ENCODE measurements around the gene MAPK6. TPM values are rescaled to one million over a fixed set of nuclear protein-coding genes. Genes with fewer than 3 reads are reported as not detected.

The MAPK6 gene
- polyA plus RNA-seq, 10 donors, result 23.6 to 35.0 (median 29.0) TPM

GRCh38 chr15:52101542-52102323 lies 82.7 kb downstream of the MAPK6 start:
- no peak for DNase-seq

DNA sequence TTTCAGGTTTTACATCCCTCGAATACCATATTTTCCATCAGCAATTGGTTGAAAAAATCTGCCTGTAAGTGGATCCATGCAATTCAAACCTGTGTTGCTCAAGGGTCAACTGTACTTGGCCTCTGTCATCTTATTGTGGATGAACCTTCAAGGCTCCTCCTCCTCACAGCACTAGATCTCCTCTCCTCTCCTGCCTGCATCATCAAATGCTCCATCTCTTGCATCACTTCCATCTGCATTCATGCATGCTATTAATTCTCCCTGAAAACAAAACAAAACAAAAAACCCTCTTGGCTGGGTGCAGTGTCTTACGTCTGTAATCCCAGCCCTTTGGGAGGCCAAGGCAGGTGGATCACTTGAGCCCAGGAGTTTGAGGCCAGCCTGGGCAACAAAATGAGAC lies 83.4 kb downstream of the MAPK6 start:
- peak in 1 of 3 donors; percentile 33 for DNase-seq

GRCh38 chr15:52103217-52104207 lies 84.5 kb downstream of the MAPK6 start:
- peak; percentile 51 to 85 (median 68) for DNase-seq

GRCh38 chr15:52104532-52105004 lies 85.5 kb downstream of the MAPK6 start:
- DNase-seq, result no peak

DNA sequence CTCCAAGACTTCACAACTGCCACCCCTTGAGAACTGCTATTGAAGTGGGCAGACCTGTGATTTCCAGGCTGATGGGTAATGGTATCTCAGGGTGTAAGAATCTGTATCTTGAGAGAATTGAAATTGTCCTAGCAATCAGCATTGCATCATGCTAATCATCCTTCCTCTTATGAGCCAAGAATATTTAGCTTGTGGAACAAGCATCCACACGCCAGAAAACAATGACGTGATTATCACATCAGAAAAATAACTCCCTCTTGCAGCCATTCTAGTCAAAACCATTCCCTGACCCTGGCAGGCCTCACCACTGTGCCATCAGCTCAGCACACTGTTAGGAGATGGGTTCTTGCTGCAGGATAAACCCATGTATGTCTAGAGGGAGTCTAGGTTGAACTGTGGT lies 86.8 kb downstream of the MAPK6 start:
- no peak for DNase-seq

- no peak for DNase-seq
Measured at GRCh38 chr15:52106641-52107040, 87.6 kb downstream of the MAPK6 start.

- no peak for DNase-seq
Measured at GRCh38 chr15:52107238-52107637, 88.2 kb downstream of the MAPK6 start.

GRCh38 chr15:52109559-52110451 lies 90.8 kb downstream of the MAPK6 start:
- no peak for DNase-seq

DNA sequence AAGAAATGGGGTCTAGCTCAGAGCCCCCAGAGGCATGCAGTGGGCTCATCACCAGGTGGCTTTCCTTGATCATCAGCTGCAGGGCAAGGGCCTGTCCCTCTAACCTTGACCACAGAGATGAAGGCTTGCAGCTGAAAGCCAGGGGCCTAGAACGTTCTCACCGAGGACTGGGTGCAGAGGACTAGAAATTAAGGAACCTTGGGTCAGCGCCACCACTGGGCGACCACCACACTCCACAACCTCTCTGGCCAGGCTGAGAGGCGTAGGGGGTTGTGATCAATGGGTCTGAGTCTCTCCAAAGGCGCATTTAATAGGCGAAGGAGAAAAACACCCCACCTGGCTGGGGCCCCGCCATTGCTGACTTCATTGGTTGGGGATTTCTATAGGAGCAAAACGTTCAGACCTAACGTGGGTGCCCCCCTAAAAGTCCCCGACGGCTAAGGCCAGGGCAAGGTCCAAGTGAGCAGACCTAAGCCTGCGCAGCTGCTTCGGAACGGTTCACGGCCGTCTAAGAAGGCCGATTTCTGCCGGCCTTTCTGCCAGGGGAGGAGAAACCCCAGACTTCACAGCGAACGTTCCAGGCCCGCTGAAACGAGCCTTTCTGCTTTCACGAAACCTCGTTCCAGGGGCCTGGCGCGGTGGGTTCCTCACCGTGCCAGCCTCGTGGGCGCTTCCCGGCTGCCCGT lies 92.6 kb downstream of the MAPK6 start:
- DNase-seq, result no peak

DNA sequence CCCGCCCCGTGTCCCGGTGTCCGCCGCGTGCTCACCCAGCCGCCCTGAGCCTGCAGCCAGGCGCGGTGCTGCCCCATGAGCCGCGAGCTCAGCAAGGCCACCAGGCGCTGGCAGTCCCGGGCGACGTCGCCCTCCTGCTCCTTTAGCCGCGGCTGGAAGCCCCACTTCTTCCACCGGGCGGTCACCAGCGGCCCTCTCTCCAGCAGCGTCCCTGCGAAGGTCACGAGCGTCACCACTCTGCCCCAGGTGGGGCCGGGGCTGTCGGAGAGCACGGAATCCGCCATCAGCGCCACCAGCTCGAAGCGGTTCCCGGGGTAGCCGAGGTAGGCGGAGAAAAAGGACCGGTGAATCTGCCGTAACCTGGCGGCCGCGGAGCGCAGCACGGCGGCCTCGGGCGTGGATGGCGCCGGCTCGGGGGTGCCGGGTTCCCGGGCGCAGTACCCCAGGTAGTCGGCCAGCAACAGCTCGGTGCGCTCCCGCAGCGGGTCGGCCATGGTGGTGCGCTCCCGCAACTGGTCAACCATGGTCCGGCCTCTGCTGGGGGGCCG lies 93.3 kb downstream of the MAPK6 start:
- DNase-seq, result peak in 1 of 3 donors; percentile 65

- DNase-seq, result no peak
Measured at GRCh38 chr15:52113235-52113634, 94.2 kb downstream of the MAPK6 start.

DNA sequence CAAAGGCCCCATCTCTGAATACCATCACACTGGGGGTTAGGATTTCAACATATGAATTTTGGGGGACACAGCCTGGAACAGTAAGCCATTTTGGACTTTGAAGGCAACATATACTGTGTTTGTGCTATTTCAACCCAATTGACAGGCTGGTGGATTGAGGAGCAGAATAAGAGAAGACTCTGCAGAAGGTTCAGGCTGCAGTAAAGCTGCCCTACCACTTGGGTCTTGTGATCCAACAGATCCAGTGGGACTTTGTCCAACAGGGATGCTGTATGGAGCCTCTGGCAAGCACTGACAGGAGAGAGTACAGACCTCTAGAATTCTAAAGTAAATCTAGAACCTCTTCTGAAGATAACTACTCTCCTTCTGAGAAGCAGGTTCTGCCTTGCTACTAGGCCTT lies 94.7 kb downstream of the MAPK6 start:
- DNase-seq, result no peak

GRCh38 chr15:52114261-52115055 lies 95.4 kb downstream of the MAPK6 start:
- DNase-seq, result peak; percentile 33 to 67 (median 39)

DNA sequence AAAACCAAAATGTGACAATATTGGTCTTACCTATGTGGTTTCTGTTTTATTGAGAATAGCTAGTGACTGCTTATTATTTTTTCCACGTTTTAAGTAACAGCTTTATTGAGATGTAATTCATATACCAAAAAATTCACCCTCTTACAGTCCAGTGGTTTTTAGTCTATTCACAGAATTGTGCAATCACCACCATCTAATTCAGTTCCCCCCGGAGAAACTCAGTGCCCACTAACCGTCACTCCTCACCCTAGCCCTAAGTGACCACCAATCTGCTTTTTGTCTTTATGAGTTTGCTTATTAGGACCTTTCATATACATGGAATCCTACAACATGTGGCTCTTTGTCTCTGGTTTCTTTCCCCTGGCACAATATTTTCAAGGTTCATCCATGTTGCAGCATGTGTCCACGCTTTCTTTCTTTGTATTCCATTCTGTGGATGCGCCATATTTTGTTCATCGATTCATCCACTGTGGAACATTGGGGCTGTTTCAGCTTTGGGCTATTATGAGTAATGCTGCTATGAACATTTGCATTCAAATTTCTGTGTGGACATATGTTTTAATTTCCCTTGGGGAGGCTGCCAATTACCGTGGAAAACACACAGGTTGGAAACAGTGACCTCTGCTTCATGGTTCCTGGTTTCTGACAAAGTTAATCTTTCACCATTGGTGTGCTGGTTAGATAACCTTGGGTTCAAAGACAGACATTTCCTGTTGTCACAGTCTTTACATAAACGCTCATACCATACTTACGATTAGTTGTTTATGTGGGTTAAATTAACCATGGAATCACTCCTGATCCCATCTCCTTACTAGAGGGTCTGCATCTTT lies 96.8 kb downstream of the MAPK6 start:
- no peak for DNase-seq

All from muscle of back (tissue), 11 donors.